GM18870 (cell line): Measurements from ENCODE around the gene EAPP.
"Not testable (repeated sequence)": the region's sequence is repeated elsewhere in the genome, so short reads cannot be mapped to it uniquely, and the experiment has no call there.

Experiments used
- ATAC-seq: cut with Tn5 transposase; IDR thresholded peaks from one replicate; pipeline ENCODE4 v1.9.1; 2021; ENCODE audit warnings: moderate library complexity; ENCODE audit not compliant: unreplicated experiment

Gene EAPP

GRCh38 chr14:34538871-34539406 lies 562 bp downstream of the EAPP start:
- ATAC-seq, result peak; percentile 14

- not testable (repeated sequence) for ATAC-seq
These were observed 1.4 kb downstream of the EAPP start for GRCh38 chr14:34538096-34538495.

- ATAC-seq, result no peak
These were observed 1.9 kb downstream of the EAPP start for GRCh38 chr14:34537677-34538009.

GRCh38 chr14:34536951-34537676 lies 2.4 kb downstream of the EAPP start:
- no peak for ATAC-seq

GRCh38 chr14:34527591-34527990 lies 11.9 kb downstream of the EAPP start:
- ATAC-seq, result no peak

- ATAC-seq, result not testable (repeated sequence)
These were observed 15.3 kb downstream of the EAPP start for GRCh38 chr14:34524216-34524615.

GRCh38 chr14:34522496-34522895 lies 17.0 kb downstream of the EAPP start:
- no peak for ATAC-seq

- ATAC-seq, result not testable (repeated sequence)
These were observed 18.4 kb downstream of the EAPP start for GRCh38 chr14:34521071-34521470.

- ATAC-seq, result not testable (repeated sequence)
These were observed 19.1 kb downstream of the EAPP start for GRCh38 chr14:34520304-34520970.

- no peak for ATAC-seq
These were observed 31.6 kb downstream of the EAPP start for GRCh38 chr14:34507884-34508283.

- ATAC-seq, result no peak
These were observed 32.0 kb downstream of the EAPP start for GRCh38 chr14:34507459-34507858.

GRCh38 chr14:34505124-34505491 lies 34.4 kb downstream of the EAPP start:
- not testable (repeated sequence) for ATAC-seq

- not testable (repeated sequence) for ATAC-seq
These were observed 35.5 kb downstream of the EAPP start for GRCh38 chr14:34504027-34504426.

GRCh38 chr14:34502545-34503225 lies 36.8 kb downstream of the EAPP start:
- no peak for ATAC-seq

GRCh38 chr14:34502001-34502400 lies 37.5 kb downstream of the EAPP start:
- no peak for ATAC-seq

- ATAC-seq, result no peak
These were observed 38.4 kb downstream of the EAPP start for GRCh38 chr14:34501004-34501580.

GRCh38 chr14:34498684-34499412 lies 40.7 kb downstream of the EAPP start:
- no peak for ATAC-seq

- ATAC-seq, result no peak
These were observed 42.6 kb downstream of the EAPP start for GRCh38 chr14:34496679-34497513.

GRCh38 chr14:34496007-34496678 lies 43.4 kb downstream of the EAPP start:
- ATAC-seq, result no peak
